Ramos (cell line): ENCODE data around the gene PYDC2.
"Not testable (repeated sequence)": the region's sequence is repeated elsewhere in the genome, so short reads cannot be mapped to it uniquely, and the experiment has no call there.

Source experiments
- in situ Hi-C: fragments of 300-500 bp; cut with MboI; formaldehyde crosslinking; loops from one replicate; pipeline ENCODE4 v1.14.3; 2022; ENCODE audit warnings: low sequenced_read_pairs; ENCODE audit not compliant: unreplicated experiment

Gene PYDC2

GRCh38 chr3:191455257-191455952, 5.6 kb upstream of the PYDC2 start:
- in situ Hi-C loops, result no loop called here

DNA sequence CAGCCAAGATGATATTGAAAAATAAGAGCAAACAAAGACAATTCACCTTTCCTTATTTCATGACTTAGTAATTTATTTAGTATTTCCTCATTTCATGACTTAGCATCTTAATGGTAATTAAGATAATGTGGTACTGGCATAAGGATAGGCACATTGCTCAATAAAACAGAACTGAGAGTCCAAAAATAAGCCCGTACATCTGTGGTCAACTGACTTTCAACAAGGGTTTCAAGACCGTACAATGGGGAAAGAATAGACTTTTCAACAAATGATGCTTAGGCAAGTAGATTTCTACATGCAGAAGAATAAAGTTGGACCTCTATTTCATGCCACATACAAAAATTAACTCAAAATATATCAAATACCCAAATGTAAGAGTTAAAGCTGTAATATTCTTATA, 603 bp upstream of the PYDC2 start:
- in situ Hi-C loops, result no loop called here

- in situ Hi-C loops, result no loop called here
Measured at GRCh38 chr3:191470080-191470479, 9.1 kb downstream of the PYDC2 start.

- in situ Hi-C loops, result no loop called here
Measured at GRCh38 chr3:191470545-191470944, 9.6 kb downstream of the PYDC2 start.

GRCh38 chr3:191473661-191474198, 12.8 kb downstream of the PYDC2 start:
- in situ Hi-C loops, result no loop called here

DNA sequence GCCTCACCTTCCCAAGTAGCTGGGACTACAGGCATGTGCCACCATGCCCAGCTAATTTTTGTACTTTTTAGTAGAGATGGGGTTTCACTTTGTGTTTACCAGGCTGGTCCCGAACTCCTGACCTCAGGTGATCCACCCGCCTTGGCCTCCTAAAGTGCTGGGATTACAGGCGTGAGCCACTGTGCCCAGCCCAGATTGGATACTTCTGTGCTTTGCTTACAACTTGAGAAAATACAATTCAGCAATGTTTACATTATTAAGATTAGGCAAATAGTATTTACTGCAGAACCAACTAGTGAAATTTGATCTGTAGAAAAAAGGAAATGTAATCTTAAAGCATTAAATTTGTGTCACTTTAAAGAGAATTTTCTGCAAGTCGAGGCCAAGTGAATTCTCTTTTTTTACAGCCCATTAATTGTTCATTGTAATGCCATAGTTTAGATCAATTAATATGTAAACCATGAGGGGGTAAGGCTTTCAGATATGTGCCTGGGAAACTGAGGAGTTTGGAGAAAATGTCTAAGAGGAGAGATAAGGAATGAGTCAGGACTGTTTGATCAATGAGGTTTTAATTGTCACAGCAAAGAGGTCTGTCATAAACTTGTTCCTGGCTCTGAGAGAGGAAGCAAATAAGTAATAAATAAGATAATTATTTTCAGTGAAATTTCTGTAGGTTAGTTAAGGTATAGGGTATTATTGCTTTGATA, 15.3 kb downstream of the PYDC2 start:
- in situ Hi-C loops, result no loop called here

DNA sequence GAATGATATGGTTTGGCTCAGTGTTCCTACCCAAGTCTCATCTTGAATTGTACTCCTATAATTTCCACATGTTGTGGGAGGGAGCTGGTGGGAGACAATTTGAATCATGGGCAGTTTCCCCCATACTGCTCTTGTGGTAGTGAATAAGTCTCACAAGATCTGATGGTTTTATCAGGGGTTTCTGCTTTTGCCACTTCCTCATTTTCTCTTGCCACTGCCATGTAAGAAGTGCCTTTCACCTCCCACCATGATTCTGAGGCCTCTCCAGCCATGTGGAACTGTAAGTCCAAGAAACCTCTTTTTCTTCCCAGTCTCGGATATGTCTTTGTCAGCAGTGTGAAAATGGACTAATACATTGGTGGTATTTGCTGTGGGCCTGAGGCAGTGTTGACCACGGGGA, 23.0 kb downstream of the PYDC2 start:
- in situ Hi-C loops, result not testable (repeated sequence)

GRCh38 chr3:191484461-191484860, 23.5 kb downstream of the PYDC2 start:
- in situ Hi-C loops, result no loop called here

GRCh38 chr3:191492601-191493000, 31.6 kb downstream of the PYDC2 start:
- in situ Hi-C loops, result no loop called here

DNA sequence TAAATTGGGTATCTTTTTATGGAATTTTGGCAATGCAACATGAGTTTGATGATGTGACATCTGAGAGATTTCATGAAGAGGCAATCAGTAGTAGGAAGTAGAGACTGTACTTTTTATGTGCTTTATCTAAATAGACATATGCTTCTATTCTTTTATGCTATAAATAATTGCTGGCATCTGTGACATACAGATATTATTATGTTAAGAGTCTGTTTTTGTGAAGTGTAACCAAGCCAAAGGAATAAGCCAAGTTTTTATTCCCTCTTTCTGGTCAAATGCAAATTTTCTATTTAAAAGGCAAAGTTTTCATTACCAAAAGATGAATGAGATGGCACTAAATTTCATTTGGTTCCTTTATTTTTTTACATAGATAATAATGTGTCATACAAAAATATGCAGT, 32.4 kb downstream of the PYDC2 start:
- in situ Hi-C loops, result no loop called here

GRCh38 chr3:191499307-191500080, 38.5 kb downstream of the PYDC2 start:
- in situ Hi-C loops, result no loop called here

- in situ Hi-C loops, result no loop called here
Measured at GRCh38 chr3:191500892-191501291, 39.9 kb downstream of the PYDC2 start.

GRCh38 chr3:191502583-191502982, 41.6 kb downstream of the PYDC2 start:
- in situ Hi-C loops, result no loop called here

DNA sequence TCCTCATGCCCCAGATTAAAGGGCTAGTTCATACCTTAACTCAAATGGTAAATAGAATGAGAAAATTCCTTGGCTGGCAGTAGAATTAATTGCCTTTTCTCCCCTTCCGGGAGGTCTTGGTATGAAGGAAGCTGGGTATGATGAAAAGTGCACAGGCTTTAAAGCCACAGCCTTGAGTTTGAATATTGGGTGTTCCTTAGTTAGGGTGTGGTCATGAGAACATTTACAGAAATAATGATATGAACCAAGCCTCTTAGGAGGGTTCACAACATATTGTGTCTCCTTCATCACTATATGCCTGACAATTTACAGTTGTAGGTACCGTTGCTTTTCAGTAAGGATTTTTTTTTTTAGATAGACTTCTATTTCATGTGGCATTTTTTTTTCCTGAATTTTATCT, 48.1 kb downstream of the PYDC2 start:
- in situ Hi-C loops, result no loop called here
